Measurements from ENCODE around the gene TWNK.

TWNK gene

DNA sequence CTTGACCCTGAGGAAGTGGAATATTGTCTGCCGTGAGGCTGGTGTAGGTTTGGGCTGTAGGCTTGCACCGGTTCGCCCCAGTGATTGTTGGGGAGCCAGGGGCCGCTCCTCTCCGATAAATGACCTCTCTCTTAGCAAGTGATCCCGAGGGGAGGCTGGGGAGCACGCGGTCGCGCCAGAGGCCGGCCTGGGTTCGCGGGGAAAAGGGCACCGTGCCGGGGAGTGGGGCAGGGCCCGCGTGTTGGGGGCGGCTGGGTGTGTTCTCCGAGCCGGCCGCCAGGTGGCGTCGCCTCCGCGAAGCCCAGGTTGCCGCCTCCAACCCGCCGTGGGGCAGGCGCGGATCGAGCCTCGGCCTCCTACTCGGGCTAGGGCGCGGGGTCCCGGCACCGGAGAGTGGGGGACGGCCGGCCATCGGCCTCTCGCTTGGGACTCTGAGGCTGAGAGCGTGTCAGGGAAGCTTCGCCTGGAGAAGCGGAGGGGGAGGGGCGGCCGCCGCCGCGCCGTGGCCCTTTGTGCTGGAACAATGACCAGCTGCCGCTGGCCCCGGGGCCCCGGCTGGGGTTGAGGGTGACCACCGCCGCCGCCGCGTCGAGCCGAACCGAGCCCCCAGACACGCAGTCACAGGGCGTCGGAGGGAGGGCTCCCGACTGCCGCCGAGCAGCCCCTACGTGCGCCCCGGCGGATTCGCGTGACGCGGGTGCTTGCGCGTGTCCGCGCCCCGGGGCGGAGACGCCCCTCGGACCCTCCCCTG, 11.8 kb downstream of the TWNK start:
- Histone ChIP-seq H3K36me3 (replicated peaks; ENCODE audit: low read depth, low read length) (no peaks in the 10 kb centered on the region), H3K4me2 (ENCODE audit: low read length) (peak overlapping the region; percentile 99), H3K4me3 (ENCODE audit: low read length) (peak overlapping the region; percentile 84), H3K27ac (ENCODE audit: low read length) (peak overlapping the region; percentile 81), H2AFZ (ENCODE audit: low read depth, low read length) (peak overlapping the region; percentile 65; the same call in 1 of the 2 replicates), H3K9ac (ENCODE audit: low read length) (peak overlapping the region; percentile 92), H4K20me1 (ENCODE audit: insufficient read depth, low read length) (no peaks in the 10 kb centered on the region), H3K4me1 (ENCODE audit: low read length) (peaks cover 14% of the 10 kb centered on the region), H3K79me2 (ENCODE audit: low read length) (peaks cover 6% of the 10 kb centered on the region; the same call in 1 of the 2 replicates), H3K9me3 (ENCODE audit: insufficient read depth, low read length) (no peaks in the 10 kb centered on the region), H3K27me3 (ENCODE audit: low read depth, low read length) (no peaks in the 10 kb centered on the region)
- TF ChIP-seq, protein P1, sequence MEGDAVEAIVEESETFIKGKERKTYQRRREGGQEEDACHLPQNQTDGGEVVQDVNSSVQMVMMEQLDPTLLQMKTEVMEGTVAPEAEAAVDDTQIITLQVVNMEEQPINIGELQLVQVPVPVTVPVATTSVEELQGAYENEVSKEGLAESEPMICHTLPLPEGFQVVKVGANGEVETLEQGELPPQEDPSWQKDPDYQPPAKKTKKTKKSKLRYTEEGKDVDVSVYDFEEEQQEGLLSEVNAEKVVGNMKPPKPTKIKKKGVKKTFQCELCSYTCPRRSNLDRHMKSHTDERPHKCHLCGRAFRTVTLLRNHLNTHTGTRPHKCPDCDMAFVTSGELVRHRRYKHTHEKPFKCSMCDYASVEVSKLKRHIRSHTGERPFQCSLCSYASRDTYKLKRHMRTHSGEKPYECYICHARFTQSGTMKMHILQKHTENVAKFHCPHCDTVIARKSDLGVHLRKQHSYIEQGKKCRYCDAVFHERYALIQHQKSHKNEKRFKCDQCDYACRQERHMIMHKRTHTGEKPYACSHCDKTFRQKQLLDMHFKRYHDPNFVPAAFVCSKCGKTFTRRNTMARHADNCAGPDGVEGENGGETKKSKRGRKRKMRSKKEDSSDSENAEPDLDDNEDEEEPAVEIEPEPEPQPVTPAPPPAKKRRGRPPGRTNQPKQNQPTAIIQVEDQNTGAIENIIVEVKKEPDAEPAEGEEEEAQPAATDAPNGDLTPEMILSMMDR (IDR thresholded peaks at IDR 0.05; ENCODE audit: low read depth, low read length): peak; percentile 57
- no peak for TF ChIP-seq EZH2phosphoT487 (IDR thresholded peaks at IDR 0.05; ENCODE audit: low read depth)

DNA sequence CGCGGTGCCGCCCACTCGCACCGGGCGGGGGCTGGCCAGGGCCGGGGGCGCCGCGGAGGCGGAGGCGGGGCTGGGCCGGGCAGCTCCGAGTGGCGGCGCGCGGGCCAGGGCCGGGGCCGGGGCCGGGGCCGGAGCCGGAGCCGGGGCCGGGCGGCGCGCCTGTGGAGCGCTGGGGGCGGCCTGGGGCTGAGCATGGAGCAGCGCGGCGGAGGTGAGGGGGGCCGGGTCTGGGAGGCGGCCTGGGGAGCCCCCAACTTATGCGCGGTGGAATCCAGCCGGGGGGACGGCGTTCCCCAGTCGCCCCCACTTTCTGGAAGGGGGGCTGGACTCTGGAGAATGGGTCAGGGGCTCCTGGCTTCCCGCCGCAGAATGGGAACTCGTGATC, 12.4 kb downstream of the TWNK start, which contains the start of gene LZTS2:
LZTS2 (plus strand) TSS at position 67 of the 385 bp plus-strand sequence. CDS start 2,731 bp downstream, outside the sequence.
- Histone ChIP-seq H3K4me1 (ENCODE audit: low read length) (peaks cover 14% of the 10 kb centered on the region), H3K36me3 (replicated peaks; ENCODE audit: low read depth, low read length) (no peaks in the 10 kb centered on the region), H3K27me3 (ENCODE audit: low read depth, low read length) (no peaks in the 10 kb centered on the region), H3K79me2 (ENCODE audit: low read length) (peaks cover 6% of the 10 kb centered on the region; the same call in 1 of the 2 replicates), H3K9me3 (ENCODE audit: insufficient read depth, low read length) (no peaks in the 10 kb centered on the region), H3K4me2 (ENCODE audit: low read length) (peak within 1 kb of the TSS; percentile 99), H3K4me3 (ENCODE audit: low read length) (peak within 1 kb of the TSS; percentile 84), H4K20me1 (ENCODE audit: insufficient read depth, low read length) (no peaks in the 10 kb centered on the region), H3K9ac (ENCODE audit: low read length) (peak within 1 kb of the TSS; percentile 92), H2AFZ (ENCODE audit: low read depth, low read length) (peak within 1 kb of the TSS; percentile 65; the same call in 1 of the 2 replicates), H3K27ac (ENCODE audit: low read length) (peak within 1 kb of the TSS; percentile 81)
- TF ChIP-seq EZH2phosphoT487 (IDR thresholded peaks at IDR 0.05; ENCODE audit: low read depth): no peak
- TF ChIP-seq, protein P1 (IDR thresholded peaks at IDR 0.05; ENCODE audit: low read depth, low read length): no peak

DNA sequence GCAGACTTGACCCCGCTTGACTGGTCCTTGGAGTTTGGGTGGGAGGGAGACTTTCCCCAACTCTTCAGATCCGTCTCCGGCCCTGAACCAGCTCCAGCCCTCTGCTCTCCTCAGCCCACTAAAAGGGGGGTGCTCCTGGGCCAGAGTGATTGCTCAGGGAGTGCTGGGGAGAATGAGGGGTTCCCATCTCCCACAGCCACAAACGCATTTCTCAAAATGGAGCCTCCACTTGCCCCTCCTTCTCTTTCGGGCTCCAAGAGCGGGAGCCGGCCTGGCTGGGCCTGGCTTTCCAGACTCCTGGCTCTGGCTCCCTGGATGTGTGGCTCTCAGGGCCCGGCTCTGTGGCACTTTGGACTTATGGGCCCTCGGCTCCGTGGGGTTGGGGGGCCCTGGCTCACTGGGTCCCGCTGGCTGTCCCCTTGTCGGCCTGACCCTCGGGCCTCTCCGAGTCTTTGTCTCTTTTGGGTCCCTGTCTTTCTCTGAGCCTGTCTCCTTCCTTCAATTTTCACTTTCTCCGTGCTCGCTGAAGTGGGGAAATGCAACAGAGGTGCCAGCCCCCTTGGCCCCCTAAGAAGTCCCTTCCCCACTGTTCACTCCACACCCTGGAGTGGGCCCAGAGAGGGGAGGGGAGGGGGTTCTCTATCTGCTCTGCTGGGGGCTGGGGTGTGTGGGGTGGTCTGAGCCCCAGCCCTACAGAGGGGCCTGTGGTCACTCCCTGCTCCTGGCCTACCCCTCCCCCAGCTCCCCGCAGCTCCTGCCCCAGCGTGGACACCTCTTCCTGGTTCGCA, 13.0 kb downstream of the TWNK start:
- H3K36me3 ChIP-seq (replicated peaks; ENCODE audit: low read depth, low read length): no peaks in the 10 kb centered on the region
- no peak overlapping the region for H3K27ac ChIP-seq (ENCODE audit: low read length)
- TF ChIP-seq EZH2phosphoT487 (IDR thresholded peaks at IDR 0.05; ENCODE audit: low read depth): no peak
- TF ChIP-seq, protein P1 (IDR thresholded peaks at IDR 0.05; ENCODE audit: low read depth, low read length): no peak
- no peak overlapping the region for H2AFZ ChIP-seq (ENCODE audit: low read depth, low read length)
- peak overlapping the region; percentile 84 for H3K4me3 ChIP-seq (ENCODE audit: low read length)
- peaks cover 6% of the 10 kb centered on the region; the same call in 1 of the 2 replicates for H3K79me2 ChIP-seq (ENCODE audit: low read length)
- H3K27me3 ChIP-seq (ENCODE audit: low read depth, low read length): no peaks in the 10 kb centered on the region
- H3K9ac ChIP-seq (ENCODE audit: low read length): peak overlapping the region; percentile 29; the same call in 1 of the 2 replicates
- H4K20me1 ChIP-seq (ENCODE audit: insufficient read depth, low read length): no peaks in the 10 kb centered on the region
- no peaks in the 10 kb centered on the region for H3K9me3 ChIP-seq (ENCODE audit: insufficient read depth, low read length)
- H3K4me1 ChIP-seq (ENCODE audit: low read length): peaks cover 14% of the 10 kb centered on the region
- H3K4me2 ChIP-seq (ENCODE audit: low read length): peak overlapping the region; percentile 63

Data from OCI-LY3 (cell line).